Measurements from ENCODE around the gene DISP1. TPM values are rescaled to one million over a fixed set of nuclear protein-coding genes. Genes with fewer than 3 reads are reported as not detected.

The DISP1 gene
- total and polyA plus RNA-seq, 10 of the 15 experiments (the other 5 are each of a cell fraction or from before 2014, with no cell fraction given), result 0.11 to 1.4 (median 0.72) TPM

DNA sequence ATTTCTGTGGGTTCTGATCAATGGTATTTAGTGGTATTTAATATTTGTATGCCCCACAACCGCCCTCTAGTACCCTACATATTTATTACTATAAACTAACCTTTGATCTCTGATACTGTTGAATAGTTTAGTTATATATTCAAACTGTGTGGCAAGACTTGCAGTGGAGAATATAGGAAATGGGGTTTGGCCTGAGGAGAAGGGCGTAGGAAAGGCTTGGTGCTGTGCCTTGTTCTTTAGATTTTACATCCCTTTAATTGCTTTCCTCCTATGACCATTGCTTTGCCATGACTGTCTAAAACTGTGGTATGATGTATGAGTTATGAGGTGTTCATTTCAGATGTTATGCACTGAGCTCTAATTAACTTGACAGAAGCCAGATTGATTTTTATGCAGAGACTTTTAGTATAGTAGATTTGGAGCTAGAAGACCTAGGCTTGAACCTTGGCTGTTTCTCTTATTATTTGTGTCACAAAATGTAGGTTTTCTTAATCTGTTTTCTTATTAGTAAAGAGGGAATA, 18.6 kb downstream of the DISP1 start:
- Histone ChIP-seq H3K4me3 (no peak overlapping the region), H3K4me2 (ENCODE audit: control insufficient read depth, insufficient read depth) (no peak overlapping the region), H3K9me3 (replicated peaks; ENCODE audit: control insufficient read depth, insufficient read depth, low read length) (no peaks in the 10 kb centered on the region), H3K79me2 (ENCODE audit: control insufficient read depth, insufficient read depth, low read length) (no peaks in the 10 kb centered on the region), H3K27me3 (replicated peaks in 1 of 2; ENCODE audit: control insufficient read depth in 2 of 2, insufficient read depth in 2 of 2, low read length in 1 of 2) (no peaks in the 10 kb centered on the region), H3K36me3 (ENCODE audit: control insufficient read depth in 2 of 2, insufficient read depth in 2 of 2, low read length in 1 of 2) (no peaks in the 10 kb centered on the region), H3K27ac (ENCODE audit: control insufficient read depth, insufficient read depth) (no peak overlapping the region), H3K9ac (ENCODE audit: control insufficient read depth, insufficient read depth, low read length) (no peak overlapping the region), H4K20me1 (ENCODE audit: control insufficient read depth, insufficient read depth) (no peaks in the 10 kb centered on the region), H3K4me1 (ENCODE audit: control insufficient read depth, insufficient read depth, low read length) (no peaks in the 10 kb centered on the region), H2AFZ (ENCODE audit: control insufficient read depth, low read depth, low read length) (no peak overlapping the region)
- no peak for ATAC-seq
- intact Hi-C loops (cut with micrococcal nuclease; ENCODE audit: unreplicated experiment), result no loop called here
- no peak for FAIRE-seq
- in situ Hi-C loops (cut with MboI), result no loop called here
- BruUV-seq (replicated peaks), result no TSS peak
- ChIA-PET CTCF (interaction anchor here (1.5 kb wide), 1 partner anchor 95 kb away, joined by 3 read pairs; no protein-coding TSS in a partner anchor), POLR2A (no interaction called here), SMC1A (ENCODE audit: uncharacterized antibody, unreplicated experiment) (interaction anchor here (1.1 kb wide), 1 partner anchor 84 kb away, joined by 3 read pairs; no protein-coding TSS in a partner anchor), RAD21 (ENCODE audit: unreplicated experiment) (no interaction called here)
- DNase-seq (ENCODE audit: low read depth, low spot score), result no peak
- 24% methylated on average over 2 of the region's 2 CpGs for WGBS (ENCODE audit: insufficient coverage, insufficient replicate concordance, low lambda C conversion rate, missing lambda C conversion rate)
- no peak for TF ChIP-seq JUNB (IDR thresholded peaks at IDR 0.05)
- no peak for TF ChIP-seq MTA2 (IDR thresholded peaks at IDR 0.05; ENCODE audit: low read depth)

DNA sequence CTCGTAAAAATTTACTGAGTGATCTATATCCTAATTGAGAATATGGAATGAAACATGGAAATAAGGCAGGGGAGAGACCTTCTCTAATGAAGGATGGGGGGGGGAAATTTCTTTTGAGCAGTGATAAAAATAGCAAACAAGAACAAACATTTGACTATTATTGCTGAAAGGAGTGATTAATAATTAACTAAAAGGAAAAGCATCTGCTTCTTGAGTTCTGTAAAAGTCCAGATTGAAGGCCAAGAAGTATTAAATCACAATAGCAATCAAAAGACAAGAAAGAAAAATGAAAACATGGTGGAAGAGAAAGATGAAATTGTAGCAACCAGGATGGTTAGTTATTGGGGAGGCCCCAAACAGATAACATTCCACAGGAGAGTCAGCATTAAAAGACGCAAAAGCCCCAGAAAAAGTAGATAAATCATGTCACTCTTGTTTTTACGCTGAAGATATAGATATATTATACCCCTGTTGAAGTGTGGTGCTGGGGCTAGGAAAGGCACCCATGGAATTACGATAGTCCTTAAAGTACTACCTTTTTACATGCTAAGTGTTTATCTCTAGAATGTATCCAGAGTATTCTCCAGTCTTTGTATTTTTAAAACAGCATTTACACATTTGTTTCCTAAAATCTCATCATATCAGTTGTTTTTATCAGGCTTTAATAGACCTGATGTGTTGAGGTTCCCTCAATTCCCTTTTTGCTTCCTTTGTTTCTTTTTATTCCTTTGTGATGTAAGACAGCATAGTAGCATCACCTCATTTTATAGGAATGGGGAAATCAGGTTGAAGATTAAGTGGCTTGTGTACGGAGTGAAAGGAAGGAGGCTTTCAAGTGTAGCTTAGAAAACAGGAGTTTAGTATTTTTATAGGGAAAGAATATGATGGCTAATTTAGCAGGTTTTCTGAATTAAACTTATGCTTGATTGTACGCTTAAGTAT, 28.9 kb downstream of the DISP1 start:
- Histone ChIP-seq H3K4me2 (ENCODE audit: control insufficient read depth, insufficient read depth) (no peak overlapping the region), H3K9ac (ENCODE audit: control insufficient read depth, insufficient read depth, low read length) (no peak overlapping the region), H2AFZ (ENCODE audit: control insufficient read depth, low read depth, low read length) (no peak overlapping the region), H4K20me1 (ENCODE audit: control insufficient read depth, insufficient read depth) (no peaks in the 10 kb centered on the region), H3K79me2 (ENCODE audit: control insufficient read depth, insufficient read depth, low read length) (no peaks in the 10 kb centered on the region), H3K4me1 (ENCODE audit: control insufficient read depth, insufficient read depth, low read length) (no peaks in the 10 kb centered on the region), H3K27me3 (replicated peaks in 1 of 2; ENCODE audit: control insufficient read depth in 2 of 2, insufficient read depth in 2 of 2, low read length in 1 of 2) (no peaks in the 10 kb centered on the region), H3K9me3 (replicated peaks; ENCODE audit: control insufficient read depth, insufficient read depth, low read length) (no peaks in the 10 kb centered on the region), H3K4me3 (no peak overlapping the region), H3K36me3 (ENCODE audit: control insufficient read depth in 2 of 2, insufficient read depth in 2 of 2, low read length in 1 of 2) (no peaks in the 10 kb centered on the region), H3K27ac (ENCODE audit: control insufficient read depth, insufficient read depth) (no peak overlapping the region)
- ChIA-PET POLR2A (no interaction called here), CTCF (no interaction called here), RAD21 (ENCODE audit: unreplicated experiment) (no interaction called here), SMC1A (ENCODE audit: uncharacterized antibody, unreplicated experiment) (interaction anchor here (0.6 kb wide), 1 partner anchor 8 kb away, joined by 3 read pairs; no protein-coding TSS in a partner anchor)
- TF ChIP-seq WRNIP1 (IDR thresholded peaks at IDR 0.05; ENCODE audit: borderline replicate concordance, low read depth, low read length) (no peak), ZNF217 (IDR thresholded peaks at IDR 0.05) (no peak)
- no peak for FAIRE-seq
- ATAC-seq, result no peak
- 79% methylated on average over 6 of the region's 6 CpGs for WGBS (ENCODE audit: insufficient coverage, insufficient replicate concordance, low lambda C conversion rate, missing lambda C conversion rate)
- in situ Hi-C loops (cut with MboI) (no loop called here), intact Hi-C loops (cut with micrococcal nuclease; ENCODE audit: unreplicated experiment) (no loop called here)
- no TSS peak for BruUV-seq (replicated peaks)
- no peak for DNase-seq (ENCODE audit: low read depth, low spot score)

Data from GM12878 (cell line).